ENCODE measurements around the gene SH2D3A. TPM values are rescaled to one million over a fixed set of nuclear protein-coding genes. Genes with fewer than 3 reads are reported as not detected.

The SH2D3A gene
- total and polyA plus RNA-seq, 8 donors, result 10.1 to 33.0 (median 14.2) TPM

- Histone ChIP-seq H3K27ac (peak overlapping the region; percentile 62 to 86 (median 78)), H3K4me3 (peak overlapping the region in 1 of 4 donors; percentile 17)
- no peak for FAIRE-seq
Measured at GRCh38 chr19:6723108-6723618, 44.1 kb downstream of the SH2D3A start.

GRCh38 chr19:6721773-6722172 lies 45.5 kb downstream of the SH2D3A start:
- DNase-seq (no peak), FAIRE-seq (no peak), ATAC-seq (peak in 1 of 4 donors; percentile 6)
- no peaks in the 10 kb centered on the region for H3K36me3 ChIP-seq
- peak overlapping the region in 3 of 4 donors; percentile 62 to 86 (median 82) for H3K27ac ChIP-seq
- H3K4me3 ChIP-seq, result no peak overlapping the region
- no peaks in the 10 kb centered on the region for H3K9me3 ChIP-seq
- no peaks in the 10 kb centered on the region for H3K27me3 ChIP-seq
- WGBS, 2 donors, result 63 to 65% methylated on average over 5 of the region's 5 CpGs
- intact Hi-C loops (cut with DNase I), result no loop called here
- no peak for TF ChIP-seq CTCF (IDR thresholded peaks at IDR 0.05)
- H3K4me1 ChIP-seq, result peaks cover 7 to 58% (median 39%) of the 10 kb centered on the region in 3 donors

More at GRCh38 chr19:6723108-6723618, 44.1 kb downstream of the SH2D3A start:
- 12 to 15% methylated on average over 13 of the region's 13 CpGs for WGBS, 2 donors
- DNase-seq (peak in 5 of 6 donors; percentile 52 to 83 (median 74)), ATAC-seq (peak; percentile 56 to 77 (median 73))
- intact Hi-C loops (cut with DNase I), result no loop called here
- Histone ChIP-seq H3K9me3 (no peaks in the 10 kb centered on the region), H3K4me1 (peaks cover 7 to 58% (median 39%) of the 10 kb centered on the region in 3 donors), H3K27me3 (no peaks in the 10 kb centered on the region), H3K36me3 (no peaks in the 10 kb centered on the region)
- TF ChIP-seq CTCF (IDR thresholded peaks at IDR 0.05), result no peak

GRCh38 chr19:6721138-6721474 lies 46.1 kb downstream of the SH2D3A start:
- Histone ChIP-seq H3K4me1 (peaks cover 7 to 54% (median 38%) of the 10 kb centered on the region in 3 donors), H3K27me3 (no peaks in the 10 kb centered on the region), H3K27ac (peak overlapping the region in 3 of 4 donors; percentile 39 to 86 (median 82)), H3K4me3 (peak overlapping the region in 1 of 4 donors; percentile 52), H3K36me3 (no peaks in the 10 kb centered on the region), H3K9me3 (no peaks in the 10 kb centered on the region)
- FAIRE-seq, result no peak
- no peak for TF ChIP-seq CTCF (IDR thresholded peaks at IDR 0.05)
- intact Hi-C loops (cut with DNase I), result no loop called here
- ATAC-seq, result no peak
- DNase-seq, result no peak

GRCh38 chr19:6720369-6721137 lies 46.7 kb downstream of the SH2D3A start, which contains the start of gene C3:
TSS of gene C3 (minus strand) at chr19:6720650. CDS start at chr19:6720589, 61 bp downstream.
- no peak for FAIRE-seq

More at GRCh38 chr19:6720369-6721137, 46.7 kb downstream of the SH2D3A start, which contains the start of gene C3:
- Histone ChIP-seq H3K27ac (peak within 1 kb of the TSS in 3 of 4 donors; percentile 39 to 86 (median 82)), H3K27me3 (no peaks in the 10 kb centered on the region), H3K4me3 (peak within 1 kb of the TSS in 3 of 4 donors; percentile 1 to 52 (median 40)), H3K36me3 (no peaks in the 10 kb centered on the region), H3K4me1 (peaks cover 7 to 49% (median 33%) of the 10 kb centered on the region in 3 donors), H3K9me3 (no peaks in the 10 kb centered on the region)
- intact Hi-C loops (cut with DNase I), result no loop called here
- WGBS, 2 donors, result 68 to 70% methylated on average over 4 of the region's 4 CpGs
- peak in 3 of 6 donors; percentile 65 to 86 (median 70) for DNase-seq
- ATAC-seq, result peak in 3 of 4 donors; percentile 59 to 70 (median 60)
- TF ChIP-seq CTCF (IDR thresholded peaks at IDR 0.05), result no peak

Measured in pancreas (tissue), 10 donors.